ENCODE data around the gene ABCF3. TPM values are rescaled to one million over a fixed set of nuclear protein-coding genes. Genes with fewer than 3 reads are reported as not detected.
A peak's percentile ranks its signal among the peaks of the same experiment; 100 is the strongest.

Gene ABCF3
- polyA plus RNA-seq, 3 donors from 2014 or later = 19.1 to 47.1 (median 28.9) TPM

- Mint-ChIP-seq H3K27ac (no peak overlapping the region), H3K4me3 (no peak overlapping the region), H3K4me1 (peaks cover 34 to 43% of the 10 kb centered on the region in 2 donors), H3K27me3 (ENCODE audit: low read depth in 3 of 3) (peaks cover 0 to 6% (median 5%) of the 10 kb centered on the region in 3 donors), H3K9me3 (no peaks in the 10 kb centered on the region), H3K36me3 (peaks cover 0 to 18% (median 7%) of the 10 kb centered on the region in 3 donors)
- DNase-seq = no peak
These were observed 12.7 kb upstream of the ABCF3 start for GRCh38 chr3:184173374-184173722.

- peak overlapping the region; percentile 55 to 89 (median 79) for H3K27ac Mint-ChIP-seq
- H3K27me3 Mint-ChIP-seq (ENCODE audit: low read depth in 3 of 3) = peaks cover 0 to 6% (median 5%) of the 10 kb centered on the region in 3 donors
- H3K4me3 Mint-ChIP-seq = peak overlapping the region; percentile 89 to 95 (median 90)
- no peak for DNase-seq
- peaks cover 37 to 53% of the 10 kb centered on the region in 2 donors for H3K4me1 Mint-ChIP-seq
- H3K9me3 Mint-ChIP-seq = no peaks in the 10 kb centered on the region
- H3K36me3 Mint-ChIP-seq = peaks cover 0 to 17% (median 7%) of the 10 kb centered on the region in 3 donors
These were observed 11.7 kb upstream of the ABCF3 start for GRCh38 chr3:184174284-184174645.

GRCh38 chr3:184174646-184175492 lies 11.1 kb upstream of the ABCF3 start, which contains the start of gene AP2M1:
TSS of gene AP2M1 (plus strand) at chr3:184174855. CDS start at chr3:184176994, 2,139 bp downstream.
- Mint-ChIP-seq H3K27ac (peak within 1 kb of the TSS; percentile 55 to 91 (median 79)), H3K4me3 (peak within 1 kb of the TSS; percentile 90 to 95 (median 92)), H3K4me1 (peaks cover 37 to 53% of the 10 kb centered on the region in 2 donors), H3K36me3 (peaks cover 0 to 20% (median 7%) of the 10 kb centered on the region in 3 donors), H3K9me3 (no peaks in the 10 kb centered on the region), H3K27me3 (ENCODE audit: low read depth in 3 of 3) (peaks cover 0 to 6% (median 5%) of the 10 kb centered on the region in 3 donors)
- DNase-seq = peak; percentile 98 to 99 (median 98)

GRCh38 chr3:184175506-184175905 lies 10.5 kb upstream of the ABCF3 start:
- peaks cover 0 to 6% (median 5%) of the 10 kb centered on the region in 3 donors for H3K27me3 Mint-ChIP-seq (ENCODE audit: low read depth in 3 of 3)
- H3K36me3 Mint-ChIP-seq = peaks cover 0 to 26% (median 7%) of the 10 kb centered on the region in 3 donors
- H3K27ac Mint-ChIP-seq = peak overlapping the region; percentile 50 to 91 (median 79)
- H3K4me3 Mint-ChIP-seq = peak overlapping the region; percentile 90 to 95 (median 92)
- peaks cover 37 to 53% of the 10 kb centered on the region in 2 donors for H3K4me1 Mint-ChIP-seq
- no peaks in the 10 kb centered on the region for H3K9me3 Mint-ChIP-seq
- no peak for DNase-seq

GRCh38 chr3:184175981-184176376 lies 10.0 kb upstream of the ABCF3 start:
- H3K27ac Mint-ChIP-seq = peak overlapping the region in 5 of 6 donors; percentile 50 to 91 (median 83)
- H3K4me1 Mint-ChIP-seq = peaks cover 37 to 53% of the 10 kb centered on the region in 2 donors
- no peaks in the 10 kb centered on the region for H3K9me3 Mint-ChIP-seq
- H3K27me3 Mint-ChIP-seq (ENCODE audit: low read depth in 3 of 3) = peaks cover 0 to 6% (median 5%) of the 10 kb centered on the region in 3 donors
- H3K4me3 Mint-ChIP-seq = peak overlapping the region; percentile 90 to 95 (median 92)
- peaks cover 3 to 29% (median 5%) of the 10 kb centered on the region in 3 donors for H3K36me3 Mint-ChIP-seq
- DNase-seq = no peak

GRCh38 chr3:184176377-184177330 lies 9.3 kb upstream of the ABCF3 start:
- Mint-ChIP-seq H3K27me3 (ENCODE audit: low read depth in 3 of 3) (peaks cover 0 to 6% (median 5%) of the 10 kb centered on the region in 3 donors), H3K9me3 (no peaks in the 10 kb centered on the region), H3K27ac (no peak overlapping the region)

GRCh38 chr3:184177331-184177731 lies 8.7 kb upstream of the ABCF3 start:
- no peaks in the 10 kb centered on the region for H3K9me3 Mint-ChIP-seq
- peaks cover 37 to 53% of the 10 kb centered on the region in 2 donors for H3K4me1 Mint-ChIP-seq
- H3K27ac Mint-ChIP-seq = no peak overlapping the region
- peaks cover 0 to 33% (median 10%) of the 10 kb centered on the region in 3 donors for H3K36me3 Mint-ChIP-seq
- H3K4me3 Mint-ChIP-seq = peak overlapping the region in 2 of 5 donors; percentile 7 to 95
- peaks cover 0 to 6% (median 5%) of the 10 kb centered on the region in 3 donors for H3K27me3 Mint-ChIP-seq (ENCODE audit: low read depth in 3 of 3)
- DNase-seq = no peak

More at GRCh38 chr3:184176377-184177330, 9.3 kb upstream of the ABCF3 start:
- Mint-ChIP-seq H3K4me3 (peak overlapping the region; percentile 49 to 95 (median 90)), H3K4me1 (peaks cover 37 to 53% of the 10 kb centered on the region in 2 donors), H3K36me3 (peaks cover 0 to 29% (median 7%) of the 10 kb centered on the region in 3 donors)
- DNase-seq = no peak

- Mint-ChIP-seq H3K27ac (peak overlapping the region in 1 of 6 donors; percentile 49), H3K4me1 (peaks cover 37 to 51% of the 10 kb centered on the region in 2 donors), H3K36me3 (peaks cover under 1 to 35% (median 14%) of the 10 kb centered on the region in 3 donors), H3K9me3 (no peaks in the 10 kb centered on the region), H3K4me3 (no peak overlapping the region), H3K27me3 (ENCODE audit: low read depth in 3 of 3) (peaks cover 0 to 6% (median 5%) of the 10 kb centered on the region in 3 donors)
- no peak for DNase-seq
These were observed 8.2 kb upstream of the ABCF3 start for GRCh38 chr3:184177767-184178306.

GRCh38 chr3:184178521-184179138 lies 7.4 kb upstream of the ABCF3 start:
- Mint-ChIP-seq H3K4me3 (no peak overlapping the region), H3K36me3 (peaks cover 7 to 38% (median 17%) of the 10 kb centered on the region in 3 donors), H3K4me1 (peaks cover 37 to 48% of the 10 kb centered on the region in 2 donors)

GRCh38 chr3:184180165-184180564 lies 5.8 kb upstream of the ABCF3 start:
- peaks cover 32 to 45% of the 10 kb centered on the region in 2 donors for H3K4me1 Mint-ChIP-seq
- peaks cover 0 to 2% (median 0%) of the 10 kb centered on the region in 3 donors for H3K27me3 Mint-ChIP-seq (ENCODE audit: low read depth in 3 of 3)
- DNase-seq = no peak
- no peak overlapping the region for H3K4me3 Mint-ChIP-seq
- peaks cover 7 to 44% (median 17%) of the 10 kb centered on the region in 3 donors for H3K36me3 Mint-ChIP-seq
- no peak overlapping the region for H3K27ac Mint-ChIP-seq
- no peaks in the 10 kb centered on the region for H3K9me3 Mint-ChIP-seq

More at GRCh38 chr3:184178521-184179138, 7.4 kb upstream of the ABCF3 start:
- H3K27ac Mint-ChIP-seq = peak overlapping the region in 1 of 6 donors; percentile 49
- DNase-seq = no peak
- peaks cover 0 to 6% (median 5%) of the 10 kb centered on the region in 3 donors for H3K27me3 Mint-ChIP-seq (ENCODE audit: low read depth in 3 of 3)
- H3K9me3 Mint-ChIP-seq = no peaks in the 10 kb centered on the region

GRCh38 chr3:184181596-184181995 lies 4.4 kb upstream of the ABCF3 start:
- H3K27ac Mint-ChIP-seq = no peak overlapping the region
- H3K36me3 Mint-ChIP-seq = peaks cover 7 to 44% (median 17%) of the 10 kb centered on the region in 3 donors
- no peak overlapping the region for H3K4me3 Mint-ChIP-seq
- H3K27me3 Mint-ChIP-seq (ENCODE audit: low read depth in 3 of 3) = peaks cover 5 to 9% (median 6%) of the 10 kb centered on the region in 3 donors
- no peak for DNase-seq
- no peaks in the 10 kb centered on the region for H3K9me3 Mint-ChIP-seq
- peaks cover 31 to 43% of the 10 kb centered on the region in 2 donors for H3K4me1 Mint-ChIP-seq

GRCh38 chr3:184183679-184184078 lies 2.3 kb upstream of the ABCF3 start:
- peak overlapping the region in 1 of 6 donors; percentile 40 for H3K27ac Mint-ChIP-seq
- peaks cover 7 to 42% (median 17%) of the 10 kb centered on the region in 3 donors for H3K36me3 Mint-ChIP-seq
- H3K27me3 Mint-ChIP-seq (ENCODE audit: low read depth in 3 of 3) = peaks cover 5 to 10% (median 8%) of the 10 kb centered on the region in 3 donors

More at GRCh38 chr3:184183679-184184078, 2.3 kb upstream of the ABCF3 start:
- H3K4me1 Mint-ChIP-seq = peaks cover 33 to 41% of the 10 kb centered on the region in 2 donors
- no peak overlapping the region for H3K4me3 Mint-ChIP-seq
- DNase-seq = no peak
- H3K9me3 Mint-ChIP-seq = no peaks in the 10 kb centered on the region
